ENCODE measurements around the gene ATP5MG.

GRCh38 chr11:118438314-118438931 is 37.0 kb downstream of the ATP5MG start:
- TF ChIP-seq CTCF (IDR thresholded peaks at IDR 0.05; ENCODE audit: low read length) = no peak
- TF ChIP-seq EZH2 (IDR thresholded peaks at IDR 0.05; ENCODE audit: borderline replicate concordance, low read length) = no peak

Measured in OCI-LY1 (cell line).